ENCODE results near the gene ZRANB1.

- no peak for TF ChIP-seq POLR2A (IDR thresholded peaks at IDR 0.05)
- TF ChIP-seq, protein P1, sequence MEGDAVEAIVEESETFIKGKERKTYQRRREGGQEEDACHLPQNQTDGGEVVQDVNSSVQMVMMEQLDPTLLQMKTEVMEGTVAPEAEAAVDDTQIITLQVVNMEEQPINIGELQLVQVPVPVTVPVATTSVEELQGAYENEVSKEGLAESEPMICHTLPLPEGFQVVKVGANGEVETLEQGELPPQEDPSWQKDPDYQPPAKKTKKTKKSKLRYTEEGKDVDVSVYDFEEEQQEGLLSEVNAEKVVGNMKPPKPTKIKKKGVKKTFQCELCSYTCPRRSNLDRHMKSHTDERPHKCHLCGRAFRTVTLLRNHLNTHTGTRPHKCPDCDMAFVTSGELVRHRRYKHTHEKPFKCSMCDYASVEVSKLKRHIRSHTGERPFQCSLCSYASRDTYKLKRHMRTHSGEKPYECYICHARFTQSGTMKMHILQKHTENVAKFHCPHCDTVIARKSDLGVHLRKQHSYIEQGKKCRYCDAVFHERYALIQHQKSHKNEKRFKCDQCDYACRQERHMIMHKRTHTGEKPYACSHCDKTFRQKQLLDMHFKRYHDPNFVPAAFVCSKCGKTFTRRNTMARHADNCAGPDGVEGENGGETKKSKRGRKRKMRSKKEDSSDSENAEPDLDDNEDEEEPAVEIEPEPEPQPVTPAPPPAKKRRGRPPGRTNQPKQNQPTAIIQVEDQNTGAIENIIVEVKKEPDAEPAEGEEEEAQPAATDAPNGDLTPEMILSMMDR (IDR thresholded peaks at IDR 0.05): no peak
Observed at GRCh38 chr10:125024497-125025234, 82.7 kb downstream of the ZRANB1 start.
